Pancreas (tissue), 10 donors: ENCODE data around the gene PRPSAP2. TPM values are rescaled to one million over a fixed set of nuclear protein-coding genes. Genes with fewer than 3 reads are reported as not detected.

Experiments
- ATAC-seq, 4 donors: fragments of 200-7000 bp; cut with Tn5 transposase; one replicate each; pipeline versions ENCODE4 v1.8.0 to v1.9.1; 2020; ENCODE audit warnings: mild to moderate bottlenecking in 4 of 4, moderate library complexity in 4 of 4
- DNase-seq, 6 donors: peaks; one replicate each; pipeline ENCODE4 v3.0.0-alpha.2; 2020
- FAIRE-seq: peaks from 2 replicates; lab custom pipeline; 2012; peaks lifted over from hg19 to GRCh38; lab: Jason Lieb, UNC
- H3K27ac ChIP-seq, 4 donors: fragments of 200-600 bp; sonication (generic); 1 replicate in 3 of 4; 2 replicates in 1 of 4; pipeline versions ENCODE4 v1.5.0 to v1.8.0; 2020
- H3K27me3 ChIP-seq, 4 donors: fragments of 200-600 bp; one replicate each; pipeline ENCODE4 v1.8.0; 2021
- H3K36me3 ChIP-seq, 3 donors: fragments of 200-600 bp; sonication (generic) in 1 of 3; one replicate each; pipeline versions ENCODE4 v1.5.0 to v1.8.0; 2020 to 2021
- H3K4me1 ChIP-seq, 3 donors: fragments of 200-600 bp; one replicate each; pipeline ENCODE4 v1.8.0; 2021
- H3K4me3 ChIP-seq, 4 donors: fragments of 200-600 bp; sonication (generic) in 2 of 4; one replicate each; pipeline versions ENCODE4 v1.5.0 to v1.8.0; 2020 to 2021
- H3K9me3 ChIP-seq, 4 donors: fragments of 200-600 bp; one replicate each; pipeline ENCODE4 v1.8.0; 2021
- CTCF ChIP-seq, 4 donors: fragments of 200-600 bp; sonication (generic) in 3 of 4; IDR thresholded peaks; one replicate each; pipeline versions ENCODE4 v1.5.0 to v1.8.0; 2021; ENCODE audit warnings: antibody characterized with exemption in 4 of 4
- WGBS, 2 donors: extraction: QIAGEN DNeasy Blood & Tissue Kit; methylation state at CpG; one replicate each; pipeline ENCODE4 v1.1.7; 2013; 5-methylcytosine and 5-hydroxymethylcytosine counted together
- intact Hi-C, 3 donors: fragments of 100-400 bp; cut with DNase I; formaldehyde crosslinking; loops; one replicate each; pipeline versions ENCODE4 v1.11.1 to v1.14.2; 2022
- polyA plus RNA-seq, 2 donors: library from polyadenylated mRNA; stranded (reverse); fragments of 200-250 nt; gene quantifications; one replicate each; pipeline ENCODE4 v1.2.3, GENCODE V29; 2013
- total RNA-seq, 6 donors: library from RNA; stranded (reverse); fragmentation: NEBNext Ultra II Directional in 4 of 6; extraction: Animal tissue kit (Norgen Biotek cat#: 25700) in 4 of 6; gene quantifications; one replicate each; pipeline versions ENCODE4 v1.2.1 to v1.2.4, GENCODE V29; 2021 to 2023
- donor health status: healthy with polysubstance abuse.
- donor health status: DM: no; HTN: no; CAD: no; lungs with moderate emphysema.
- donor health status: DM: no; HTN: no; CAD: no.
- donor health status: control.
- donor health status: control.
- donor health status: Bipolar disorder and iron deficiency.
- donor health status: DM: yes; HTN: yes; CAD: no.
- donor health status: DM: no; HTN: no; CAD: no.
- donor health status: DM: no; HTN: no; CAD: no.
- donor health status: DM: yes; HTN: yes; CAD: no.

The PRPSAP2 gene
- total and polyA plus RNA-seq, 8 donors, result 9.5 to 22.3 (median 15.6) TPM

DNA sequence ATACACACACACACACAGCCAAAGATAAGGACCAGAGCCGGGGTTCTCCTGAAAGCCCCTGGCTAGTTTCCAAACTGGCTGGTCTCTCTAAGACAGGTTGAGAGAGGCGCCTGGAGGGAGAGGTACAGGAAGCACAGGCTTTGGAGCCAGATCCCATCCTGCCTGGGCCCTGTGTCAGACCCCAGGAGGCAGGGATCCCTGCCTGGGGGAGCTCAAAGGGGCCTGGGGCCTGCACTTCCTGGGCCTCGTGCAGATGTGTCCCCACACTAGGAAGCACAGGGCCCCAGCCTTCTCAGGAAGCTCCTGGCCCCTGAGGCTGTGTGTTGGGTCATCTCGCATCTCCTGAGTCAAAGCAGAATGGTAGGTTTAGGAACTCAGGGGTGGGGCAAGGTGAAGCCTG, 110.0 kb downstream of the PRPSAP2 start:
- no peaks in the 10 kb centered on the region for H3K9me3 ChIP-seq
- H3K4me3 ChIP-seq, result no peak overlapping the region
- H3K27ac ChIP-seq, result peak overlapping the region in 2 of 4 donors; percentile 37 to 46
- intact Hi-C loops, result no loop called here
- FAIRE-seq, result no peak
- WGBS, 2 donors, result 42 to 53% methylated on average over 4 of the region's 4 CpGs
- no peaks in the 10 kb centered on the region for H3K4me1 ChIP-seq
- no peaks in the 10 kb centered on the region for H3K27me3 ChIP-seq
- no peak for TF ChIP-seq CTCF (IDR thresholded peaks at IDR 0.05)
- ATAC-seq, result peak in 3 of 4 donors; percentile 37 to 76 (median 46)
- peaks cover 0 to 8% (median 0%) of the 10 kb centered on the region in 3 donors for H3K36me3 ChIP-seq
- peak in 2 of 6 donors; percentile 21 to 38 for DNase-seq

GRCh38 chr17:18968345-18968744, 110.4 kb downstream of the PRPSAP2 start:
- no peaks in the 10 kb centered on the region for H3K9me3 ChIP-seq
- DNase-seq (peak in 1 of 6 donors; percentile 11), FAIRE-seq (no peak), ATAC-seq (no peak)
- TF ChIP-seq CTCF (IDR thresholded peaks at IDR 0.05), result no peak
- peaks cover 0 to 8% (median 0%) of the 10 kb centered on the region in 3 donors for H3K36me3 ChIP-seq
- H3K4me1 ChIP-seq, result no peaks in the 10 kb centered on the region
- WGBS, 2 donors, result 84 to 88% methylated on average over 4 of the region's 4 CpGs
- H3K27ac ChIP-seq, result peak overlapping the region in 2 of 4 donors; percentile 37 to 46
- no peak overlapping the region for H3K4me3 ChIP-seq
- no peaks in the 10 kb centered on the region for H3K27me3 ChIP-seq
- intact Hi-C loops, result no loop called here

- no peak for FAIRE-seq
- peak in 3 of 4 donors; percentile 48 to 50 (median 48) for ATAC-seq
- WGBS, 2 donors, result 80 to 88% methylated on average over 20 to 23 of the region's 23 CpGs
- peaks cover 0 to 8% (median 0%) of the 10 kb centered on the region in 3 donors for H3K36me3 ChIP-seq
- no peak for TF ChIP-seq CTCF (IDR thresholded peaks at IDR 0.05)
- intact Hi-C loops, result no loop called here
- peak in 1 of 6 donors; percentile 6 for DNase-seq
- H3K4me3 ChIP-seq, result no peak overlapping the region
- no peaks in the 10 kb centered on the region for H3K9me3 ChIP-seq
- no peaks in the 10 kb centered on the region for H3K27me3 ChIP-seq
- no peaks in the 10 kb centered on the region for H3K4me1 ChIP-seq
- no peak overlapping the region for H3K27ac ChIP-seq
Measured at GRCh38 chr17:18968945-18969887, 111.3 kb downstream of the PRPSAP2 start.

- Histone ChIP-seq H3K27ac (no peak overlapping the region), H3K27me3 (no peaks in the 10 kb centered on the region), H3K9me3 (no peaks in the 10 kb centered on the region), H3K36me3 (peaks cover 0 to 8% (median 0%) of the 10 kb centered on the region in 3 donors), H3K4me3 (no peak overlapping the region), H3K4me1 (no peaks in the 10 kb centered on the region)
- no peak for TF ChIP-seq CTCF (IDR thresholded peaks at IDR 0.05)
- 84 to 94% methylated on average over 28 of the region's 28 CpGs for WGBS, 2 donors
- DNase-seq (no peak), ATAC-seq (no peak), FAIRE-seq (no peak)
- intact Hi-C loops, result no loop called here
Measured at GRCh38 chr17:18970582-18971480, 112.9 kb downstream of the PRPSAP2 start.
